WTC11 (cell line): ENCODE measurements around the gene TOMM6.

Experiments used
- CREB1 ChIP-seq: sonication (generic); formaldehyde crosslinking; IDR thresholded peaks from 2 replicates; pipeline ENCODE4 v1.8.0; 2023; ENCODE audit warnings: mild to moderate bottlenecking, missing genetic modification reagents
- CTCF ChIP-seq: fragments of 200-600 bp; IDR thresholded peaks from 2 replicates; pipeline ENCODE4 v1.8.0; 2022; ENCODE audit warnings: antibody characterized with exemption
- ETV6 ChIP-seq: sonication (generic); formaldehyde crosslinking; IDR thresholded peaks from 2 replicates; pipeline ENCODE4 v1.8.1; 2022; ENCODE audit warnings: mild to moderate bottlenecking, missing genetic modification reagents
- FOXP1 ChIP-seq: sonication (generic); formaldehyde crosslinking; IDR thresholded peaks from 2 replicates; pipeline ENCODE4 v1.8.0; 2022; ENCODE audit warnings: missing genetic modification reagents, mild to moderate bottlenecking, moderate library complexity, borderline replicate concordance
- NFYB ChIP-seq: sonication (generic); formaldehyde crosslinking; conservative IDR thresholded peaks from 2 replicates; pipeline ENCODE4 v1.8.0; 2022; ENCODE audit warnings: low read depth, missing genetic modification reagents
- SMAD3 ChIP-seq: sonication (generic); formaldehyde crosslinking; IDR thresholded peaks from 2 replicates; pipeline ENCODE4 v1.8.0; 2022; ENCODE audit warnings: missing genetic modification reagents, mild to moderate bottlenecking, borderline replicate concordance
- SMAD4 ChIP-seq: sonication (generic); formaldehyde crosslinking; IDR thresholded peaks from 2 replicates; pipeline ENCODE4 v1.8.0; 2022; ENCODE audit warnings: mild to moderate bottlenecking, missing genetic modification reagents
- SP1 ChIP-seq: sonication (generic); formaldehyde crosslinking; conservative IDR thresholded peaks from 2 replicates; pipeline ENCODE4 v1.8.1; 2022; ENCODE audit warnings: missing genetic modification reagents
- USF1 ChIP-seq: sonication (generic); formaldehyde crosslinking; IDR thresholded peaks from 2 replicates; pipeline ENCODE4 v1.8.0; 2022; ENCODE audit warnings: mild to moderate bottlenecking, missing genetic modification reagents
- ZNF232 ChIP-seq: sonication (generic); formaldehyde crosslinking; IDR thresholded peaks from 2 replicates; pipeline ENCODE4 v1.8.0; 2022; ENCODE audit warnings: mild to moderate bottlenecking, missing genetic modification reagents
- TF ChIP-seq, protein P1 (sequence below): sonication (generic); formaldehyde crosslinking; IDR thresholded peaks from 2 replicates; pipeline ENCODE4 v1.8.1; 2022; ENCODE audit warnings: mild to moderate bottlenecking, missing genetic modification reagents, moderate library complexity, borderline replicate concordance
- TF ChIP-seq, protein P2 (sequence below): fragments of 250-450 bp; sonication (Bioruptor Pico); IDR thresholded peaks from 2 replicates; pipeline ENCODE4 v2.1.2; 2022; ENCODE audit warnings: mild to moderate bottlenecking, moderate library complexity
- TF ChIP-seq, protein P3 (sequence below): sonication (generic); formaldehyde crosslinking; IDR thresholded peaks from 2 replicates; pipeline ENCODE4 v1.8.1; 2022; ENCODE audit warnings: low read depth, missing genetic modification reagents, borderline replicate concordance

GRCh38 chr6:41784581-41785171 lies 2.8 kb upstream of the TOMM6 start:
- TF ChIP-seq CTCF: no peak
- TF ChIP-seq, protein P1, sequence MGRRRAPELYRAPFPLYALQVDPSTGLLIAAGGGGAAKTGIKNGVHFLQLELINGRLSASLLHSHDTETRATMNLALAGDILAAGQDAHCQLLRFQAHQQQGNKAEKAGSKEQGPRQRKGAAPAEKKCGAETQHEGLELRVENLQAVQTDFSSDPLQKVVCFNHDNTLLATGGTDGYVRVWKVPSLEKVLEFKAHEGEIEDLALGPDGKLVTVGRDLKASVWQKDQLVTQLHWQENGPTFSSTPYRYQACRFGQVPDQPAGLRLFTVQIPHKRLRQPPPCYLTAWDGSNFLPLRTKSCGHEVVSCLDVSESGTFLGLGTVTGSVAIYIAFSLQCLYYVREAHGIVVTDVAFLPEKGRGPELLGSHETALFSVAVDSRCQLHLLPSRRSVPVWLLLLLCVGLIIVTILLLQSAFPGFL (CRISPR knock-in tag): no peak
- TF ChIP-seq, protein P2, sequence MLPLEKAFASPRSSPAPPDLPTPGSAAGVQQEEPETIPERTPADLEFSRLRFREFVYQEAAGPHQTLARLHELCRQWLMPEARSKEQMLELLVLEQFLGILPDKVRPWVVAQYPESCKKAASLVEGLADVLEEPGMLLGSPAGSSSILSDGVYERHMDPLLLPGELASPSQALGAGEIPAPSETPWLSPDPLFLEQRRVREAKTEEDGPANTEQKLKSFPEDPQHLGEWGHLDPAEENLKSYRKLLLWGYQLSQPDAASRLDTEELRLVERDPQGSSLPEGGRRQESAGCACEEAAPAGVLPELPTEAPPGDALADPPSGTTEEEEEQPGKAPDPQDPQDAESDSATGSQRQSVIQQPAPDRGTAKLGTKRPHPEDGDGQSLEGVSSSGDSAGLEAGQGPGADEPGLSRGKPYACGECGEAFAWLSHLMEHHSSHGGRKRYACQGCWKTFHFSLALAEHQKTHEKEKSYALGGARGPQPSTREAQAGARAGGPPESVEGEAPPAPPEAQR (CRISPR knock-in tag): no peak
- no peak for TF ChIP-seq ETV6 (CRISPR knock-in tag)
- no peak for TF ChIP-seq NFYB (CRISPR knock-in tag)
- TF ChIP-seq USF1: no peak
- TF ChIP-seq CREB1: no peak
- TF ChIP-seq ZNF232: no peak
- no peak for TF ChIP-seq FOXP1 (CRISPR knock-in tag)
- no peak for TF ChIP-seq SMAD3 (CRISPR knock-in tag)
- TF ChIP-seq, protein P3, sequence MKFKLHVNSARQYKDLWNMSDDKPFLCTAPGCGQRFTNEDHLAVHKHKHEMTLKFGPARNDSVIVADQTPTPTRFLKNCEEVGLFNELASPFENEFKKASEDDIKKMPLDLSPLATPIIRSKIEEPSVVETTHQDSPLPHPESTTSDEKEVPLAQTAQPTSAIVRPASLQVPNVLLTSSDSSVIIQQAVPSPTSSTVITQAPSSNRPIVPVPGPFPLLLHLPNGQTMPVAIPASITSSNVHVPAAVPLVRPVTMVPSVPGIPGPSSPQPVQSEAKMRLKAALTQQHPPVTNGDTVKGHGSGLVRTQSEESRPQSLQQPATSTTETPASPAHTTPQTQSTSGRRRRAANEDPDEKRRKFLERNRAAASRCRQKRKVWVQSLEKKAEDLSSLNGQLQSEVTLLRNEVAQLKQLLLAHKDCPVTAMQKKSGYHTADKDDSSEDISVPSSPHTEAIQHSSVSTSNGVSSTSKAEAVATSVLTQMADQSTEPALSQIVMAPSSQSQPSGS (CRISPR knock-in tag): no peak
- TF ChIP-seq SP1 (CRISPR knock-in tag): no peak
- TF ChIP-seq SMAD4 (CRISPR knock-in tag): no peak
